SHP77 (cell line): Measurements from ENCODE around the gene GPR157.
A peak's percentile ranks its signal among the peaks of the same experiment; 100 is the strongest.
"Not testable (repeated sequence)": the region's sequence is repeated elsewhere in the genome, so short reads cannot be mapped to it uniquely, and the experiment has no call there.

Experiments used
- DNase-seq, 2 experiments: peaks; one replicate each; lab custom pipeline; 2025; lab: John Stamatoyannopoulos, UW

Gene GPR157, protein sequence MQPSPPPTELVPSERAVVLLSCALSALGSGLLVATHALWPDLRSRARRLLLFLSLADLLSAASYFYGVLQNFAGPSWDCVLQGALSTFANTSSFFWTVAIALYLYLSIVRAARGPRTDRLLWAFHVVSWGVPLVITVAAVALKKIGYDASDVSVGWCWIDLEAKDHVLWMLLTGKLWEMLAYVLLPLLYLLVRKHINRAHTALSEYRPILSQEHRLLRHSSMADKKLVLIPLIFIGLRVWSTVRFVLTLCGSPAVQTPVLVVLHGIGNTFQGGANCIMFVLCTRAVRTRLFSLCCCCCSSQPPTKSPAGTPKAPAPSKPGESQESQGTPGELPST

DNA sequence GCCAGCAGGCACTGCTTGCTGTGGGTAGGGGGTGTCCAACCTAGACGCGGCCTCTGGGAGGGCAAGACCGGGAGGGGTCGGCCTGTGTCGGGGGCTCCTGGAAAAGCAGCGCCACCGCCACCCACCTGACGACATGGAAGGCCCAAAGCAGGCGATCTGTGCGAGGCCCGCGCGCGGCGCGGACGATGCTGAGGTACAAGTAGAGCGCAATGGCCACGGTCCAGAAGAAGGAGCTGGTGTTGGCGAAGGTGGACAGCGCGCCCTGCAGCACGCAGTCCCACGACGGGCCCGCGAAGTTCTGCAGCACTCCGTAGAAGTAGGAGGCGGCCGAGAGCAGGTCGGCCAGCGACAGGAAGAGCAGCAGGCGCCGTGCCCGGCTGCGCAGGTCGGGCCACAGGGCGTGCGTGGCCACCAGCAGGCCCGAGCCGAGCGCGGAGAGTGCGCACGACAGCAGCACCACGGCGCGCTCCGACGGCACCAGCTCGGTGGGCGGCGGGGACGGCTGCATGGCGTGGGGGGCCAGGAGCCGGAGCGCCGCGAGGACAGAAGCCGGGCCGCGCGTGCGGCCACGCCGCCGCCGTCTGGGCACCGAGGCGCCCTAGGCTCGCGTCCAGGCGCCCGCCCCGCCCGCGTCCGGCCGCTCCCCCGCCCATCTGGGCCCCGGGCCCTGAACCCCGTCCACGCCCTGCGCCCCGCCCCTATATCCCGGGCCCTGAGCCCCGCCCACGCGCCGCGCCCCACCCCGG lies at the start of gene GPR157:
TSS of gene GPR157 (minus strand) at position 583 of the 746 bp plus-strand sequence. CDS start at position 508, 75 bp downstream.
- DNase-seq: peak; percentile 39 to 65

GRCh38 chr1:9174762-9175161 lies 45.9 kb upstream of the GPR157 start:
- DNase-seq: no peak

DNA sequence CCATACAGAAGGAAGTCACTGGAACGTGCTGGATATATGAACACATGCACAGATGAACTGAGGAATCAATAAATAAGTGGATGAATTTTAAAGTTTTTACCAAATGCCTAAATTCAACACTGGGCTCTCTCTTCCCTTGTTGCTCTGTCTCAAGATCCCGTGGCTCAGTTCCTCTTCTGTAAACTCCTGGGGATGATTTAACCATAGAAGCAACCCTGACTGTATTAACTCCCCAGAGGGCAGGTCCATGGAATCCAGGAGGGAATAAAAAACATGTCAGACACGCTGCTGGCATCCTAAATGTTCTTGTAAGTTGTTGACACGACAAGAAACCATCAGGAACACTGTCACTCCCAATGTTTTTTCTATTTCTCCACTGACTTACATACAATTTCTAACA lies 45.3 kb upstream of the GPR157 start:
- no peak for DNase-seq

DNA sequence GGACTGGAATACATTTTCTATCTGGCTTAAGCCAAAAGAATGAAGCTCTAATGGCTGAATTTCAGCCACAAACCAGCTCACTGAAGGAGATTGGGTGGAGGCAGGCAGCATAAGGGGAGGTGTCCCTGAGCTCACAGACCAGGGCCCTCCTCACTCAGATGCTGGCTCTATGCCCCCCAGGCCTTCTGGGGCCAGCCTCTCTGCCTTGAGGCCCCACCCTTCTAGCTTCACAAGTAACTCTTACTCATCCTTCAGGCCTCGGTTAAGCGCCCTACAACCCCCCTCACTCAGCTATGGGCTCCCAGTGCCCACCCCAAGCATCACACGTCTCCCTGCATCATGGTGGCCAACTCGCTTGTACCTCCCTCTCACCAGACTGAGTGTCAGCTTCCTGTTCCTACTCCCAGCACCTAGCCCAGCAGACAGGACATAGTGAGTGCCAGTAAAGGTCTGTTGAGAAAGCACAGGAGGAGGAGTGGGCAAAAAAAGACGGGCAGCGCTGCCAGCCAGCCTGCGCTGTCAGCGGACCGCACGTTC lies 40.8 kb upstream of the GPR157 start:
- no peak for DNase-seq

DNA sequence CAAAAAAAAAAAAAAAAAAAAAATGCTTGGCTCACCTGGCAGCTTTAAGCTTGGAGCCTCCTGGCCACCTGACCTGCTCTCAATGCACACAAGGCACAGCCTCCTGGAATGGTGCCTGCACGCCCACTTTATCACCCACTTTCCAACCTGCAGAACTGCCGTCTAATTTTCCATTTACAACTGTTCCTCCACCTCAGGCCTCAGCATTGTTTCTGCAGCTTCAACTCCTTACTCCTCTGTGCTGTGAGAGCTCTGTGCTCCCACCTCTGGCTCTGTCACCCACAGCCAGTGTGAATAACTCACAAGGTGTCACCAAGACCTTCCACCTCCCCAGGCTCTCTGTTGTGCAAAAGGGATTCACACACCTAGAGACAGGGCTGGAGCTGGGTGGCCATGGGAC lies 38.7 kb upstream of the GPR157 start:
- DNase-seq: no peak

DNA sequence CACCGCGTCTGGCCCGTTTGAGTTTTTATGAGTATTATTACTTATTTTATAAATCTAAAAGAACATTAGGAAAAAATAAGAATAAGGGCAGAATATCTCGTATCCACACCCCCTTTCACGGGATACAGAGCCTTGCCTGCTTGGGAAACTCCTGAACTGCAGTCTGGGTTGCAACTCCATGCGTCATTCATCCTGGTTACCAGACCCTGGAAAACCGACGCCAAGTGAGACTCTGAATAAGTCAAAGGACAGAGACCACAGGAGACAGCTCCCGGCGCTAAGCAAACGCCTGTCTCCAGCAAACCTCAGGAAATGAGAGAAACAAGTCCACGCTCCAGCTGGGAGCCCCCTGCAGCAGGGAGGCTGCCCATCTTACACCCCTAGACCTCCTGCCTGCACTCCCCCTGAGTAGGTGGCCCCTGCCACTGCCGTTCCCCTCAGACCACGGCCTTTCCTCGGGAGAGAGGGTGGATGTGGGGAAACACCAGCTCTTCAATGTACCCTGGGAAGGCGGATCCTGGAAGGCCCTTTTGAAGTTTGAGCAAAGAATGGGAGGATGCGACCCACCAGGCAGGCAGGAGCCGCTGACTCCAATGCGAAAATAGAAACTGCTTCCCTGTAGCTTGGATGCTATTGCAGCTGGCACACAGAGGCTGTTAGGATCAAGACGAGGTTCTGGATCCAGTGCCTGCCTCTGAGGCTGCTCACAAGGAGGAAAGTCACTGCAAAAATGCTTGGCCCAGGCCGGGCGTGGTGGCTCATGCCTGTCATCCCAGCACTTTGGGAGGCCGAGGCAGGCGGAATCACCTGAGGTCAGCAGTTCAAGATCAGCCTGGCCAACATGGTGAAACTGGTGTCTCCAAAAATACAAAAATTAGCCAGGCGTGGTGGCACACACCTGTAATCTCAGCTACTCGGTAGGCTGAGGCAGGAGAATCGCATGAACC lies 37.7 kb upstream of the GPR157 start:
- no peak for DNase-seq

DNA sequence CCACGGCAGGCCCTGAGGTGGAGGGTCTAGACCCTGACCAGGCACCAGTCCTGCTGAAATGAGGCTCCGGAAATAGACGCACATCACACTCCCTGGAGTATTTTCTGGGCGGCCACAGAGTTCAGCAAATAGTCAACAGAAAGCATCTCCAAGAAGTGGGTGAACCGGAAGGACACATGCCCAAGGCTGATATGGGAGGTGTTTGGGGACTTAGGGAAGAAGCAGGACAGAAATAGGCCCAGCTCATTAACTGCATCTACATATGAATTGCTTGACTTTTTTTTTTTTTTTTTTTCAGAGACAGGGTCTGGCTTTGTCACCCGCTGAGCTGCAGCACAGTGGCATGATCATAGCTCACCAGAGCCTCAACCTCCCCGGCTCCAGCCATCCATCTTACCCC lies 36.5 kb upstream of the GPR157 start:
- no peak for DNase-seq

GRCh38 chr1:9164919-9165318 lies 36.0 kb upstream of the GPR157 start:
- DNase-seq: no peak

DNA sequence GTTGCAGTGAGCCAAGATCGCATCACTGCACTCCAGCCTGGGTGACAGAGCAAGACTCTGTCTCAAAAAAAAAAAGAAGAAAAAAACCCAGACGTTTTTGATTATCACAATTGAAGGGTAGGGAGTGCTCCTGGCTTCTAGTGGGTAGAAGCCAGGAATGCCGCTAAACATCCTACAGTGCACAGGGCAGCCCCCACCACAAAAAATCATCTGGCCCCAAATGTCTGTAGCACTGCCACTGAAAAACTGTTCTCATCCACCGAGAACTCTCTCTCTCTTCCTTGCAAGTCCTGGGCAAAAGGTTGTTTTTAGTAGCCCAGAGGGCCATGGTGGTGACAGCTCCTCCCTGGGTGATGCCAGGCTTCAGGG lies 35.6 kb upstream of the GPR157 start:
- no peak for DNase-seq

GRCh38 chr1:9161963-9162362 lies 33.1 kb upstream of the GPR157 start:
- DNase-seq: no peak

DNA sequence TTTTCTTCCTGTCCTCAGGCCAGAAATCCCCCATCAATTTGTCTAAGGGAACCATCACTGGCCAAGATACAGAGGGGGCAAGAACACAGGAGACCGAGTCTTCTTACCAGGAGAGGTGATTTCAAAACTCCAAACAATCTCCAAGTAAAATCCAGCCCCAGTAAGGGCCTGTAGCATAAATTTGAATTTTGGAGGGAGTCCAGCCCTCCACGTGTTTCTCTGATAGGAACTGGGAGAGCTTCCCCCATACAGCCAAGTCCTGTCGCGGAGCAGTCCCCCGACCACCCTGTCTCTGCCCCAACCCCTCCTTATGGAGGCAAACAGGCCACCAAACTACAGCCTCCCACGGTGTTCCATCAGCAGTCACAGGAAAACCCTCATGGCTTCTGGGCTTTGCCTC lies 32.4 kb upstream of the GPR157 start:
- no peak for DNase-seq

- DNase-seq: no peak
Observed at GRCh38 chr1:9160079-9160717, 31.3 kb upstream of the GPR157 start.

DNA sequence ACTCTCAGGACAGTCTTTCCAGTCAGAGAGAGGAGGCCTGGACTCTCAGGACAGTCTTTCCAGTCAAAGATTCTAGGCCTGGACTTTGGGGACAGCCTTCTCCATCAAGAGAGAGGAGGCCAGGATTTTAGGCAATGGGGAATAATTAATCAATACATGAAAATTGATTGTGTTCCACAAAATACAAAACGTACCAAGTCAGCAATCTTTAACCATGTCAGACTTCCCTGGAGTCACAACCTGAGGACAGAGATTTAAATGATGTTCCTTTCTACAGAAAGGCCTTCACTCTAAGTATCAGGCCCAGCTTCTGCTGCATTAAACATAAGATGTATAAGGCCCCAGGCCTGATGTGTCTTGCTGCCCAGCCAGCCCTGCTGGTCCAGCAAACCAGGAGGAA lies 27.0 kb upstream of the GPR157 start:
- DNase-seq: no peak

DNA sequence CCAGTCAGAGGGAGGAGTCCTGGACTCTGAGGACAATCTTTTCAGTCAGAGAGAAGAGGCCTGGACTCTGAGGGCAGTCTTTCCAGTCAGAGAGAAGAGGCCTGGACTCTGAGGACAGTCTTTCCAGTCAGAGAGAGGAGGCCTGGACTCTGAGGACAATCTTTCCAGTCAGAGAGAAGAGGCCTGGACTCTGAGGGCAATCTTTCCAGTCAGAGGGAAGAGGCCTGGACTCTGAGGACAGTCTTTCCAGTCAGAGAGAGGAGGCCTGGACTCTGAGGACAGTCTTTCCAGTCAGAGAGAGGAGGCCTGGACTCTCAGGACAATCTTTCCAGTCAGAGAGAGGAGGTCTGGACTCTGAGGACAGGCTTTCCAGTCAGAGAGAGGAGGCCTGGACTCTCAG lies 26.5 kb upstream of the GPR157 start:
- not testable (repeated sequence) for DNase-seq

GRCh38 chr1:9153152-9153551 lies 24.2 kb upstream of the GPR157 start:
- no peak for DNase-seq

DNA sequence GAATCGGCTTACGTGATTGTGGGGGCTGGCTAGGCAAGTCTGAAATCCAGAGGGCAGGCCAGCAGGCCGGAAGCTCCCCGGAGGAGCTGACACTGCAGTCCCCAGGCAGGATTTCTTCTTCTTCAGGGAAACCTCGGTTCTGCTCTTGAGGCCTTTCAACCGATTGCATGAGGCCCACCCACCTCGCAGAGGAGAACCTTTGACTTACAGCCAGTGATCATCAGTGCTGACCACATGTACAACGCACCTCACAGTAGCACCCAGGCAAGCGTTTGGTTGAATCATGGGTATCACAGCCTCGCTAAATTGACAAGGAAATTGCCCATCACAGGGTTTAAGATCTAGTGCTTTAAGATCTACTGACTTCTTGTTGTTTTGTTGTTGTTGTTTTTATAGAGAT lies 23.6 kb upstream of the GPR157 start:
- no peak for DNase-seq

- no peak for DNase-seq
Observed at GRCh38 chr1:9151328-9151860, 22.5 kb upstream of the GPR157 start.

DNA sequence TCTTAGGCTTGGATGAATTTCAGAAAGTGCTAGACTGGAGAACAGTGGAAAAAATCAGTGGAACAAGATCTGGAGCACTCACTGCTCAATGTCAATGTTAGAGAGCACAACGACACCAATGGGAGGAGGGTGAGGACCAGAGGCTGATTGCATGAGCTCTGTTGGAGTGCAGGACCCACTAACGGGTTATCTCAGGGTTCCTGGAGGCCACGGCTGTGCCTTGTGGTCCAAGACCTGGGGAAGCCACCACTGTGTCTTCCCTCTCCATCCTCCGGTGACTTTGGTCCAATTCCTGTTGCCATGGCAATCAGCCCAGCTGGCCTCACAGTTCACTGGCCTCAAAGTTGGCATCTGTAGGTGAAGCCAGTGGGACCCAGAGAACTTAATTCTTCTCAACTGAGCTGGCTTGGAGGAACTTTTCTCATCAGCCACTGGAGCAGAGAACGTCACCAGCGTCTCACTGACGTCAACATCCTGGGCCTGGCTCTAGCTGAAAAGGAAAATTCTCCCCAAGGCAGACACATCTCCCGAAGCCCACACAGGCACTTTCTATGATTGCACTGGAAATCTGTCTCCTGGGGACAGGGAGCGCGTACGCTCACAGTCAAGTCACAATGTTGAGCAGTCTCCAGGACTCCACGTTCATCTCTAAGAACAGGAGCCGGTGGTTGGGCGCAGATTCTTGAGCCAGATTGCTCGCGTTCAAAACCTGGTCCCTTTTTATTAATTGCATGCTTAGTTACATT lies 21.9 kb upstream of the GPR157 start:
- DNase-seq: no peak

- DNase-seq: no peak
Observed at GRCh38 chr1:9149837-9150581, 21.1 kb upstream of the GPR157 start.

- DNase-seq: no peak
Observed at GRCh38 chr1:9149151-9149550, 20.2 kb upstream of the GPR157 start.
